ENCODE measurements around the gene TBC1D17.
"Not testable (repeated sequence)": the region's sequence is repeated elsewhere in the genome, so short reads cannot be mapped to it uniquely, and the experiment has no call there.

The TBC1D17 gene

GRCh38 chr19:49924004-49924880 is 46.7 kb downstream of the TBC1D17 start:
- no peak for DNase-seq

DNA sequence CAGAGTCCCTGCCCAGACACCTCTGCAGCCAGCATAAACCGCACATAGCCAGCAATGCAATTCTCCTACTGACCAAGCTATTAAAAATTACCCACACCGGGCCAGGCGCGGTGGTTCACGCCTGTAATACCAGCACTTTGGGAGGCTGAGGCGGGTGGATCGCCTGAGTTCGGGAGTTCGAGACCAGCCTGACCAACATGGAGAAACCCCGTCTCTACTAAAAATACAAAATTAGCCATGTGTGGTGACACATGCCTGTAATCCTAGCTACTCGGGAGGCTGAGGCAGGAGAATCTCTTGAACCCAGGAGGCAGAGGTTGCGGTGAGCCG is 47.3 kb downstream of the TBC1D17 start:
- DNase-seq = not testable (repeated sequence)

DNA sequence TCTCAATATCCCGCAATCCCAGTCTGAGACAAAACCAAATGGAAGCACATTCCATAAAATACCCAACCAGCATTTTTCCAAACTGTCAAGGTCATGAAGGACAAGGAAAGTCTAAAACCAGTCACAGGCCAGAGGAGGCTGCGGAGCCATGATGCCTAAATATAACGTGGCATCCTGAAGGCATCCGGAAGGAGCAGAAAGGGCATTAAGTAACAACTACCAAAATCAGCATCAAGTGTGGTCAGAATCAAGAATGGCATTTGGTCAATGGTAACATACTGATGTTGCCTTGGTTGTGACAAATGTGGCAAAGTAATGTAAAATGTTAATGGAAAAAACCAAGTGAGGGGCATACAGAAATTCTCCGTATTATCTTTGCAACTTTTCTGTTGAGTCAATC is 48.0 kb downstream of the TBC1D17 start:
- DNase-seq = no peak

DNA sequence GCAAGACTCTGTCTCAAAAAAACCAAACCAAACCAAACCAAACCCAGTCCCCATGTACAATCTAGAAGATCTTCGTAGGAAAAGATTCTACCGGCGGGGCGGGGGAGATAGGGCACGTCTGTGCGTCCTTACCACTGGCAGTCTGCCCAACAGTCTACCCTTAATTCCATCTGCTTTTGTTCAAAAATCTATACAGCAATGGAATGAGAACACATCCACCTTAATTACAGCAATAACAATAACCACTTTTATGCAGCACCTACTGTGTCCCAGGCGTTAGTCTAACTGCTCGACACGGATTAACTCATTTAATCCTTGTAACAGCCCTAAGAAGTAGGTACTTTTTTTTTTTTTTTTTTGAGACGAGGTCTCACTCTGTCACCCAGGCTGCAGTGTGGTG is 49.0 kb downstream of the TBC1D17 start:
- no peak for DNase-seq

DNA sequence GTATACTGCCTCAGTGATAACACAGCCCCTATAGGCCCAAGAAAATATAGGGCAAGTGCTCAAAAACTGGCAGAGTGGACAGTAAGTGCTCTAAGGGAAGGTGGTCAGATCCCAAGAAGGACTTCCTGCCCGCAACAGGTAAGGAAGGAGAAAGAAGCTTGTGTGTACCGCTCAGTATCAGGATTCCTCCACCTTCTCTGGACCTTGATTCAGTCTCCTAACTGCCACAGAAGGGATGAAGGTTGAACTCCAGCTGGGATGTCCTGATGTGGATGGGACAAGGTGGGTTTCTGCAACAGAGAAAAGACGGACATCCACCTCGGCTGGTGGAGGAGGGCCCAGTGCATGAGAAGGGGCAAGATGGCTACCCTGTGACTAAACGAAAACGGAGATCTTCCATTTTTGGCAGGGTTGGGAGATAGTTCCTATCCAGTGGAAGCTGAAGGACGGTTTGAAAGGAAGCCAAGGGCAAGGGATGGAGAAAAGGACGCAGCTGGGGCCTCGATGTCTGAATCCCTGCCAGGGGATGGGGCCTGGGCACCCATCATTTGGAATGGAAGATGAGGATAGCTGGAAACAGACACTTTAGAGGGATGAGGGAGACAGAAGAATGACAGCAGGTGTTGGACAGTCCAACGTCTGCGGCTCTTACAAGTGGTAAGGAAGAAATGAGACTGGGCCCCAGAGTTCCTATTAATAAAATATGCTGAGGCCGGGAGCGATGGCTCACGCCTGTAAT is 50.2 kb downstream of the TBC1D17 start:
- DNase-seq = no peak

- peak; percentile 91 for DNase-seq
These were observed 51.7 kb downstream of the TBC1D17 start, which contains the start of the genes ATF5 and NUP62 for GRCh38 chr19:49929121-49929610. ATF5 (plus strand) TSS chr19:49929205; CDS start chr19:49930851, 1,646 bp downstream. NUP62 (minus strand) TSS chr19:49929504; CDS start chr19:49909807, 19,697 bp downstream.

DNA sequence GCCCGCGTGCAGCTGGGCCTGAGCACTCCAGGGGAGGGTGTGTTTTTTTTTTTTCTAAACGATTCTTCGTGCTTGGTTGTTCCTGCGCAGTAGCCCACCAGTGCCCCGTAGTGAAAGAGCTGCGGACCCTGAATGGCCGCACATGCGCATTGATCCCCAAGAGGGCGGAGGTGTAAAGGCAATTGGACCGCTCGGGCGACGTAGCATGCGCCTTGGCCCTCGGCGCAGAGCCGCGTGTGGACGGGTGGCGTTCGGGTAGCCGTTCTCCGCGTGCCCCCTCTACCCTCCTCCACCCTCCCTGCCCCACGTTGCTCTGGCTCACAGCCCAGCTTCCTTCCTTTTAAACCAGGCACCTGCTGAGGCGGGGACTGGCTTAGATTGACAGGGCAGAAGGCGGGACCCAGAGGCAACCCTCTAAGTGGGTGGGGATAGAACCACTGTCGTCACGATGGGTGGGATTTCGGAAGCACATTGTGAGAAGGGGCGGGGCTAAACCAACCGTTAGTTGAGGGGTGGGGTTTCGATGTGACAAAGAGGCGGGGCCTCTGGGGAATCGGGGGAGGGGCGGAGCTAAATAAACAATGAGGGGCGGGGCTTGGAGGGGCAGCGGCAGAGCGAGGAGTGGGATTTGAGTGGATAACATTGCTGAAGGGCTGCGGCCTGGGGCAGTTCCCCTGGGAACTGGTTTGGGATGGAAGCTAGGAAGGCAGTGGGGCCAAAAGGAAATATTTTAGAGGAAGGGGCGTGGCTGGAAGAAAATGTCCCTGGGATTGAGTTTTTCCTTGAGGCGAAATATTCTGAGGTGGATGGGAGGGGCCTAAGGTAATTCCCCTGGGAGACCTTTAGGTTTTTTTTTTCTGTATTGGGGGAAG is 52.3 kb downstream of the TBC1D17 start:
- DNase-seq = peak; percentile 94

GRCh38 chr19:49930483-49931011 is 53.0 kb downstream of the TBC1D17 start:
- no peak for DNase-seq

GRCh38 chr19:49931293-49932040 is 54.0 kb downstream of the TBC1D17 start:
- no peak for DNase-seq

GRCh38 chr19:49932041-49932451 is 54.5 kb downstream of the TBC1D17 start:
- DNase-seq = no peak

DNA sequence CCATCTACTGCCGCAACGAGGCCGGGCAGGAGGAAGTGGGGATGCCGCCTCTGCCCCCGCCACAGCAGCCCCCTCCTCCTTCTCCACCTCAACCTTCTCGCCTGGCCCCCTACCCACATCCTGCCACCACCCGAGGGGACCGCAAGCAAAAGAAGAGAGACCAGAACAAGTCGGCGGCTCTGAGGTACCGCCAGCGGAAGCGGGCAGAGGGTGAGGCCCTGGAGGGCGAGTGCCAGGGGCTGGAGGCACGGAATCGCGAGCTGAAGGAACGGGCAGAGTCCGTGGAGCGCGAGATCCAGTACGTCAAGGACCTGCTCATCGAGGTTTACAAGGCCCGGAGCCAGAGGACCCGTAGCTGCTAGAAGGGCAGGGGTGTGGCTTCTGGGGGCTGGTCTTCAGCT is 55.2 kb downstream of the TBC1D17 start:
- no peak for DNase-seq

DNA sequence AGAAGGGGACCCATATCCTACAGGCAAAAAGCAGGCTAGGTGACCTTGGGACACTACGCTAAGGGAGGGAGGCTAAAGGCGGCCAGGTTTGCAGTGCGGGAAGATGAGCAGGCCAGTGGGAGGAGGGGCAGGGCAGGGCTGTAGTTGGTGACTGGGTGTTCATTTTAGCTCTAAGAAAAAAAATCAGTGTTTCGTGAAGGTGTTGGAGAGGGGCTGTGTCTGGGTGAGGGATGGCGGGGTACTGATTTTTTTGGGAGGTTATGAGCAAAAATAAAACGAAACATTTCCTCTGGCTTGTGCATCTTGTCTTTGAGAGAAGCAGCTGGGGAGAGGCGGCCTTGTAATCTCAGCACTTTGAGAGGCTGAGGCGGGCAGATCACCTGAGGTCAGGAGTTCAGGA is 56.1 kb downstream of the TBC1D17 start:
- no peak for DNase-seq

GRCh38 chr19:49936549-49936948 is 59.0 kb downstream of the TBC1D17 start:
- DNase-seq = no peak

GRCh38 chr19:49937750-49938381 is 60.4 kb downstream of the TBC1D17 start:
- peak; percentile 59 for DNase-seq
